ENCODE data around the gene AKAP9. TPM values are rescaled to one million over a fixed set of nuclear protein-coding genes. Genes with fewer than 3 reads are reported as not detected.
A peak's percentile ranks its signal among the peaks of the same experiment; 100 is the strongest.
"Not testable (repeated sequence)": the region's sequence is repeated elsewhere in the genome, so short reads cannot be mapped to it uniquely, and the experiment has no call there.

The AKAP9 gene
- total and polyA plus RNA-seq, 7 experiments from 2014 or later, result 26.0 to 93.5 (median 63.0) TPM

DNA sequence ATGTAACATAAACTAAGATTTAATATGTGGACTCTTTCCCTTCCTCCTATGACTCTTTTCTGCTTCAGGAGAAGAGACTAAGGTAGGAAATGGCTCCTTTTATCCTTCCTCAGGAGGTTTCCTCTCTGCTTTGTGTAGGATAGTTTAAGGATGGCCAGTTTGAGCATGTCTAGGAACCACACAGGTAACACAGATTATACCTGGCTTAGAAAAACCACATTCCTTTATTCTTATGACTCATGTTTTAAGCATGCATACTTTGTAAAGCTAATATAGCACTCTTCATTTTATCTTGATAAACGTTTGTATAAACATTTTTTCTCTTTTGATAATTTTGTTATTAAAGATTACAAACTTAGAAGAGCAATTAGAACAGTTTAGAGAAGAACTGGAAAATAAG is 135.8 kb downstream of the AKAP9 start:
- Histone ChIP-seq H3K9me3 (ENCODE audit: control insufficient read depth in 2 of 3, low read length in 3 of 3) (no peaks in the 10 kb centered on the region), H3K36me3 (ENCODE audit: control insufficient read depth in 2 of 3, insufficient read depth in 3 of 3, low read length in 3 of 3) (peaks cover 0 to 18% (median 5%) of the 10 kb centered on the region in 3 experiments), H3K27ac (ENCODE audit: low read depth, low read length) (no peak overlapping the region), H3K4me3 (ENCODE audit: low read length) (no peak overlapping the region), H3K4me1 (ENCODE audit: control insufficient read depth in 2 of 2, insufficient read depth in 2 of 2, low read length in 2 of 2) (no peaks in the 10 kb centered on the region), H3K27me3 (ENCODE audit: control insufficient read depth in 2 of 2, insufficient read depth in 2 of 2, low read length in 2 of 2) (no peaks in the 10 kb centered on the region)
- Mint-ChIP-seq H3K27me3 (no peaks in the 10 kb centered on the region), H3K36me3 (peaks cover 8 to 48% (median 37%) of the 10 kb centered on the region in 5 donors), H3K27ac (peak overlapping the region in 1 of 9 donors; percentile 25), H3K4me3 (no peak overlapping the region), H3K4me1 (peaks cover 0 to 8% (median 0%) of the 10 kb centered on the region in 7 donors), H3K9me3 (no peaks in the 10 kb centered on the region)
- intact Hi-C loops (cut with micrococcal nuclease), result no loop called here
- DNase-seq, result no peak
- POLR2A ChIA-PET, result no interaction called here
- CTCF ChIA-PET, result no interaction called here
- ATAC-seq, result no peak

DNA sequence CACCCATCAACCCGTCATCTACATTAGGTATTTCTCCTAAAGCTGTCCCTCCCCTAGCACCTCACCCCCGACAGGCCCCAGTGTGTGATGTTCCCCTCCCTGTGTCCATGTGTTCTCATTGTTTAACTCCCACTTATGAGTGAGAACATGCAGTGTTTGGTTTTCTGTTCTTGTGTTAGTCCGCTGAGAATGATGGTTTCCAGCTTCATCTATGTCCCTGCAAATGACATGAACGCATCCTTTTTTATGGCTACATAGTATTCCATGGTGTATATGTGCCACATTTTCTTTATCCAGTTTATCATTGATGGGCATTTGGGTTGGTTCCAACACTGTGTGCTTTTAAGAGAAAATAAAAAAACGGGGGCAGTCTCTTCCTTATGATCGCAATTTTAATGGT is 143.3 kb downstream of the AKAP9 start:
- peaks cover 12 to 64% (median 54%) of the 10 kb centered on the region in 5 donors for H3K36me3 Mint-ChIP-seq
- H3K4me3 Mint-ChIP-seq; H3K4me1 Mint-ChIP-seq; H3K27ac Mint-ChIP-seq; H3K9me3 Mint-ChIP-seq; H3K4me1 ChIP-seq (ENCODE audit: control insufficient read depth in 2 of 2, insufficient read depth in 2 of 2, low read length in 2 of 2); CTCF ChIA-PET; ATAC-seq; DNase-seq; H3K27me3 ChIP-seq (ENCODE audit: control insufficient read depth in 2 of 2, insufficient read depth in 2 of 2, low read length in 2 of 2); H3K27me3 Mint-ChIP-seq; intact Hi-C loops (cut with micrococcal nuclease); POLR2A ChIA-PET; H3K4me3 ChIP-seq (ENCODE audit: low read length); H3K9me3 ChIP-seq (ENCODE audit: control insufficient read depth in 2 of 3, low read length in 3 of 3); H3K27ac ChIP-seq (ENCODE audit: low read depth, low read length): not testable (repeated sequence)
- H3K36me3 ChIP-seq (ENCODE audit: control insufficient read depth in 2 of 3, insufficient read depth in 3 of 3, low read length in 3 of 3), result peaks cover 6 to 59% (median 24%) of the 10 kb centered on the region in 3 experiments

DNA sequence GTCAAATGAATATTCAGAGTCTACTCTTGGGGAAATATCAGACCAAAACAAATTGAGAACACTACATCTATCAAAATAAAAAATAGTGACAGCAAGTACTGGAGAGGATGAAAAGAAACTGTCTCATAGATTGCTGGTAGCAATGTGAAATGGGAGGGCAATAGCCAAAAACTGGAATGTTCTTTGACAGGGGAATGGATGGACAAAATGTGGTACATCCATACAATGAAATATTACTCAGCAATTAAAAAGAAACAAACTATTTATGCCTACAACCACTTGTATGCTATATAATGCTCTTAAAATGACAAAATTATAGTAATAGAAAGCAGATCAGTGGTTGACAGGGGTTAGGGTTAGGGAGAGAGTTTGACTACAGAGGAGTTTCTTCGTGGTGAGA is 147.6 kb downstream of the AKAP9 start:
- CTCF ChIA-PET, result no interaction called here
- Histone ChIP-seq H3K27me3 (ENCODE audit: control insufficient read depth in 2 of 2, insufficient read depth in 2 of 2, low read length in 2 of 2) (no peaks in the 10 kb centered on the region), H3K4me3 (ENCODE audit: low read length) (no peak overlapping the region), H3K4me1 (ENCODE audit: control insufficient read depth in 2 of 2, insufficient read depth in 2 of 2, low read length in 2 of 2) (no peaks in the 10 kb centered on the region), H3K9me3 (ENCODE audit: control insufficient read depth in 2 of 3, low read length in 3 of 3) (no peaks in the 10 kb centered on the region), H3K27ac (ENCODE audit: low read depth, low read length) (no peak overlapping the region), H3K36me3 (ENCODE audit: control insufficient read depth in 2 of 3, insufficient read depth in 3 of 3, low read length in 3 of 3) (peaks cover 0 to 58% (median 26%) of the 10 kb centered on the region in 3 experiments)
- no peak for DNase-seq
- Mint-ChIP-seq H3K27me3 (no peaks in the 10 kb centered on the region), H3K4me1 (no peaks in the 10 kb centered on the region), H3K9me3 (no peaks in the 10 kb centered on the region), H3K27ac (peak overlapping the region in 1 of 9 donors; percentile 73), H3K36me3 (peaks cover under 1 to 69% (median 59%) of the 10 kb centered on the region in 5 donors), H3K4me3 (no peak overlapping the region)
- intact Hi-C loops (cut with micrococcal nuclease), result no loop called here
- ATAC-seq, result no peak
- POLR2A ChIA-PET, result no interaction called here

DNA sequence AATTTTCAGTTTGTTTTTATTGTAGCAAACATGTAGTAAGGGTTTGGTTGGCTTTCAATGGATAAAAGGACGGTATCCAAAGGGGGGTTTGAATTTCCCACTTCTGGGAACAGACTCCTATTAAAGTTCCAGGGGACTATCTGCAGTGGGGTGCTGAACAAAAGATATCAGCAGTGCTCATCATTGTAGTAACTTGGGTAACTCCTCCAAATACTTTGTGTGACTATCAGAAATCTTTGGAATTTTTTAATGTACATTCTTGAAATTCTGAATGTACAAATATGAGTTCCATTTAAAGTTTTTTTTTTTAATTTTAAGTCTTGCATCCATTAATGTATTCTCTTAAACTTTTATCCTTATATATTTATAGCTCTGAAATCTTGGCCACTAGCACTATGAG is 151.5 kb downstream of the AKAP9 start:
- DNase-seq (no peak), ATAC-seq (no peak)
- no peak overlapping the region for H3K27ac ChIP-seq (ENCODE audit: low read depth, low read length)
- intact Hi-C loops (cut with micrococcal nuclease), result loop anchor here in 1 of 2 donors (2.0 kb wide), 1 partner anchor 13 kb away; no protein-coding TSS in a partner anchor
- no peaks in the 10 kb centered on the region for H3K27me3 ChIP-seq (ENCODE audit: control insufficient read depth in 2 of 2, insufficient read depth in 2 of 2, low read length in 2 of 2)
- ChIA-PET CTCF (no interaction called here), POLR2A (no interaction called here)
- no peaks in the 10 kb centered on the region for H3K4me1 ChIP-seq (ENCODE audit: control insufficient read depth in 2 of 2, insufficient read depth in 2 of 2, low read length in 2 of 2)
- H3K36me3 ChIP-seq (ENCODE audit: control insufficient read depth in 2 of 3, insufficient read depth in 3 of 3, low read length in 3 of 3), result peaks cover 0 to 55% (median 8%) of the 10 kb centered on the region in 3 experiments
- peaks cover 0 to 2% (median 0%) of the 10 kb centered on the region in 7 donors for H3K4me1 Mint-ChIP-seq
- H3K9me3 ChIP-seq (ENCODE audit: control insufficient read depth in 2 of 3, low read length in 3 of 3), result no peaks in the 10 kb centered on the region
- H3K27ac Mint-ChIP-seq, result peak overlapping the region in 1 of 9 donors; percentile 41
- H3K4me3 ChIP-seq (ENCODE audit: low read length), result no peak overlapping the region
- no peaks in the 10 kb centered on the region for H3K27me3 Mint-ChIP-seq
- no peaks in the 10 kb centered on the region for H3K9me3 Mint-ChIP-seq
- no peak overlapping the region for H3K4me3 Mint-ChIP-seq
- peaks cover 5 to 51% (median 40%) of the 10 kb centered on the region in 5 donors for H3K36me3 Mint-ChIP-seq

DNA sequence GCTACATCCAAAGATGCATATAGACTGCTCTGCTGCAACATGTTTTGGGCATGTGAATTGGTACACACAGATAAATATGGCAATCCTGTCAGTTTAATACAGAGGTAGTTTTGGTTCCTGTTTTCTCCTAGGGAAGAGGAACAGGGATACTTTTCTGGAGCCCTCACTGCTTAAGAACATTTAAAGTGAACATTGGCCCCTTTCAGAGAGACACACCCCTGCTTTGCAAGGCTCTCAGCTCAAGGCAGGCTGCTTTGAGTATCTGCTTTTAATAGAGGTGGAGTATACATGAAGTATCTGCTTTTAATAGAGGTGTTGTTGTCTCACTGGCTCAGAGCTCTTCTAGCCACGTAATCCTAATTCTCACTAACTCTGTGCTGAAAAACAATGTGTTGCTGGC is 154.7 kb downstream of the AKAP9 start:
- intact Hi-C loops (cut with micrococcal nuclease), result no loop called here
- Mint-ChIP-seq H3K4me3 (no peak overlapping the region), H3K9me3 (no peaks in the 10 kb centered on the region), H3K36me3 (peaks cover 18 to 47% (median 29%) of the 10 kb centered on the region in 5 donors), H3K27me3 (no peaks in the 10 kb centered on the region), H3K27ac (peak overlapping the region in 2 of 9 donors; percentile 32 to 53), H3K4me1 (peaks cover 0 to 2% (median 0%) of the 10 kb centered on the region in 7 donors)
- ChIA-PET POLR2A (no interaction called here), CTCF (no interaction called here)
- Histone ChIP-seq H3K4me3 (ENCODE audit: low read length) (no peak overlapping the region), H3K27me3 (ENCODE audit: control insufficient read depth in 2 of 2, insufficient read depth in 2 of 2, low read length in 2 of 2) (no peaks in the 10 kb centered on the region), H3K27ac (ENCODE audit: low read depth, low read length) (no peak overlapping the region), H3K36me3 (ENCODE audit: control insufficient read depth in 2 of 3, insufficient read depth in 3 of 3, low read length in 3 of 3) (peaks cover 3 to 60% (median 7%) of the 10 kb centered on the region in 3 experiments), H3K4me1 (ENCODE audit: control insufficient read depth in 2 of 2, insufficient read depth in 2 of 2, low read length in 2 of 2) (no peaks in the 10 kb centered on the region), H3K9me3 (ENCODE audit: control insufficient read depth in 2 of 3, low read length in 3 of 3) (no peaks in the 10 kb centered on the region)
- DNase-seq, result no peak
- ATAC-seq, result no peak

DNA sequence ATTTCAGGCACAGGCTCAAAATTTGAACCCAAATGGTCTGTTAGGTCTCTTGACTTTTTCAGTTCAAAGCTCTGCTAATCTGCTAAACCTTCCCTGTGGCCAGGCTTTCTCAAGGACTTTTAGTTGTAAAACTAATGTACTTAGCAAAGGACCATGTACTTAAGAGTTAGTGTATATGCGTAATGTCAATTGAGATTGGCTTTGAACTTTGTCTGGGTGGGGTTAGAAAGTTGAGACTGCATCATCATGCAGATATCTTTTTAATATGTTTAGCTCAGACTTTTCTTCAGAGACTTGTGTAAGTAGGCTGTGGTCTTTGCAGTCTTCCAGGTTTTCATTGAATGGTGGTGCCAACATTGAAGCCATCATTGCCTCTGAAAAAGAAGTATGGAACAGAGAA is 159.9 kb downstream of the AKAP9 start:
- Histone ChIP-seq H3K36me3 (ENCODE audit: control insufficient read depth in 2 of 3, insufficient read depth in 3 of 3, low read length in 3 of 3) (peaks cover 0 to 74% (median 17%) of the 10 kb centered on the region in 3 experiments), H3K27me3 (ENCODE audit: control insufficient read depth in 2 of 2, insufficient read depth in 2 of 2, low read length in 2 of 2) (no peaks in the 10 kb centered on the region), H3K27ac (ENCODE audit: low read depth, low read length) (no peak overlapping the region), H3K4me3 (ENCODE audit: low read length) (no peak overlapping the region), H3K9me3 (ENCODE audit: control insufficient read depth in 2 of 3, low read length in 3 of 3) (no peaks in the 10 kb centered on the region), H3K4me1 (ENCODE audit: control insufficient read depth in 2 of 2, insufficient read depth in 2 of 2, low read length in 2 of 2) (no peaks in the 10 kb centered on the region)
- no peak for DNase-seq
- Mint-ChIP-seq H3K36me3 (peaks cover 13 to 57% (median 29%) of the 10 kb centered on the region in 5 donors), H3K27me3 (no peaks in the 10 kb centered on the region), H3K9me3 (no peaks in the 10 kb centered on the region), H3K4me3 (no peak overlapping the region), H3K4me1 (peaks cover 0 to 2% (median 0%) of the 10 kb centered on the region in 7 donors), H3K27ac (peak overlapping the region in 2 of 9 donors; percentile 14 to 36)
- ChIA-PET CTCF (no interaction called here), POLR2A (no interaction called here)
- ATAC-seq, result no peak
- intact Hi-C loops (cut with micrococcal nuclease), result no loop called here

DNA sequence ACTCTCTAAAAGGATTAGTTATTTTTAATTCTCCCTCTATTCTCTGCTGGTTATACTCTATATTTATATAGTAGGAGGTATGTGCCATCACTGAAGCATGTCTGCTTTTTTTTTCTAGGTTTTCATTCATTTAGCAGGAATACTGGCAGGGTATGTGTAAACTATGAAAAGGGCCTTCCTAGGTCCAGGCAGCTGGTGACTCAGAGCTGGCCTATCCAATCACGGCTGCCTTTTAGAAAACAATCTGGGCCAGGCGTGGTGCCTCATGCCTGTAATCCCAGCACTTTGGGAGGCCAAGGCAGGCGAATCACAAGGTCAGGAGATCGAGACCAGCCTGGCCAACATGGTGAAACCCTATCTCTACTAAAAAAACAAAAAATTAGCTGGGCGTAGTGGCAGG is 162.2 kb downstream of the AKAP9 start:
- DNase-seq; CTCF ChIA-PET; ATAC-seq; H3K9me3 Mint-ChIP-seq; H3K27me3 Mint-ChIP-seq; H3K9me3 ChIP-seq (ENCODE audit: control insufficient read depth in 2 of 3, low read length in 3 of 3); H3K27me3 ChIP-seq (ENCODE audit: control insufficient read depth in 2 of 2, insufficient read depth in 2 of 2, low read length in 2 of 2); H3K27ac ChIP-seq (ENCODE audit: low read depth, low read length); H3K4me1 ChIP-seq (ENCODE audit: control insufficient read depth in 2 of 2, insufficient read depth in 2 of 2, low read length in 2 of 2); H3K4me3 ChIP-seq (ENCODE audit: low read length); H3K4me1 Mint-ChIP-seq; H3K27ac Mint-ChIP-seq; H3K4me3 Mint-ChIP-seq; intact Hi-C loops (cut with micrococcal nuclease); POLR2A ChIA-PET: not testable (repeated sequence)
- peaks cover 14 to 56% (median 19%) of the 10 kb centered on the region in 5 donors for H3K36me3 Mint-ChIP-seq
- peaks cover 8 to 65% (median 24%) of the 10 kb centered on the region in 3 experiments for H3K36me3 ChIP-seq (ENCODE audit: control insufficient read depth in 2 of 3, insufficient read depth in 3 of 3, low read length in 3 of 3)

All from naive thymus-derived CD4-positive, alpha-beta T cell (primary cell).